GM15510 (cell line): ENCODE results near the gene CFAP300.

Source experiments
- POLR2A ChIP-seq: IDR thresholded peaks from 3 replicates; pipeline ENCODE4 v1.6.1; 2011; ENCODE audit warnings: borderline replicate concordance; ENCODE audit not compliant: insufficient read length; ENCODE audit errors: extremely low read depth

Gene CFAP300

GRCh38 chr11:102110761-102111010 is 63.4 kb downstream of the CFAP300 start:
- TF ChIP-seq POLR2A = no peak

GRCh38 chr11:102111011-102111786 is 64.0 kb downstream of the CFAP300 start:
- no peak for TF ChIP-seq POLR2A

- no peak for TF ChIP-seq POLR2A
Observed at GRCh38 chr11:102111787-102112508, 64.7 kb downstream of the CFAP300 start.

- TF ChIP-seq POLR2A = no peak
Observed at GRCh38 chr11:102112509-102112821, 65.2 kb downstream of the CFAP300 start.

GRCh38 chr11:102114032-102114431 is 66.8 kb downstream of the CFAP300 start:
- no peak for TF ChIP-seq POLR2A

GRCh38 chr11:102115557-102115956 is 68.3 kb downstream of the CFAP300 start:
- no peak for TF ChIP-seq POLR2A

GRCh38 chr11:102116453-102117205 is 69.4 kb downstream of the CFAP300 start:
- TF ChIP-seq POLR2A = no peak

- TF ChIP-seq POLR2A = no peak
Observed at GRCh38 chr11:102117472-102118113, 70.4 kb downstream of the CFAP300 start.

GRCh38 chr11:102118937-102119336 is 71.7 kb downstream of the CFAP300 start:
- TF ChIP-seq POLR2A = no peak

GRCh38 chr11:102119997-102120396 is 72.8 kb downstream of the CFAP300 start:
- no peak for TF ChIP-seq POLR2A

- TF ChIP-seq POLR2A = no peak
Observed at GRCh38 chr11:102120437-102120973, 73.3 kb downstream of the CFAP300 start.

- TF ChIP-seq POLR2A = no peak
Observed at GRCh38 chr11:102121329-102121728, 74.1 kb downstream of the CFAP300 start.
